GM21576 (cell line): ENCODE results near the gene TMEM200A.

ENCODE experiments used
- ATAC-seq: cut with Tn5 transposase; IDR thresholded peaks from one replicate; pipeline ENCODE4 v1.9.1; 2021; ENCODE audit warnings: mild to moderate bottlenecking, moderate library complexity; ENCODE audit not compliant: unreplicated experiment

The TMEM200A gene

GRCh38 chr6:130423044-130423443, 57.2 kb downstream of the TMEM200A start:
- ATAC-seq: no peak

DNA sequence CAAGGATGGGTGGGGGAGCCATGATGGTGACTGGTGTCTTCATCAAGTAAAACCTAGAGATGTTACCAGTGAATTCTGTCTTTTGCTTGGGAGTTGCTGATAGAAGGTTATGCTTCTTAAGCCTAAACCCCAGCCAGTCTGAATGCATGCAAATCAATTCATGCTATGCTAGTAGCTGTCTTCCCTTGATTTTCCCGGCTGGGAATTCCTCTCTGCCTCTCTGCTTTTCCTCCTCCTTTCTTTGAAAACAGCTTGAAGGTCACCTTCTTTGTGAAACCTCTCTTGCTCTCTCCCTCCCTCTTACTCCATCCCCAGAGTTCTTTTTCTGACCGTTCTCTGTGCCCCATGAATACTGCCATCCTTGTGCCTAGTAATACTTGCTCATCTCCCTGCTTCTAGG, 58.9 kb downstream of the TMEM200A start:
- ATAC-seq: no peak

- no peak for ATAC-seq
Measured at GRCh38 chr6:130425537-130425936, 59.7 kb downstream of the TMEM200A start.

- no peak for ATAC-seq
Measured at GRCh38 chr6:130426066-130426721, 60.4 kb downstream of the TMEM200A start.

DNA sequence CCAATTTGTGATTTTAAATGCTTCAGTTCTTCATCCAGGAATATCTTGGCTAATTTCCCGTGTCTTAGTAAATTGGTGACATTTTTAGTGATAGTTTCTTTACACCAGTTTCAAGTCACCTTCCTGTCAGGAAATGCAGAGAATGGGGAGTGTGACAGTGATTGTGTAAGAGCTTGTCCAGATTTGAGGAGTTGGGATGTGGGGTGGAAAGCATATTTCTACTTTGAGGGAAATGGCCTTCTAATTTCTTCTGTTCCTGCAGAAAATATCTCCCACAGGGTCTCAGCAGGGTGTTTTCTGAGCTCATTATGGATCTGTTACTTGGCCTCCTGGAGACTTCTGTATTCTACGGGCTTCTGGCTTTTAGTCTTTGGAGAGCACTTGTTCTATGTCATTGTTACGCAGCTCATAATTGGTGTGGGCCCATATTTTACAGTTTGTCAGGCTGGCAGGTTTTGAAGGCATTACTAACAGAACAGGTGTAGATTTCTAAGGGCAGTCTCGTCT, 65.6 kb downstream of the TMEM200A start:
- ATAC-seq: no peak

- ATAC-seq: no peak
Measured at GRCh38 chr6:130432838-130433237, 67.0 kb downstream of the TMEM200A start.

DNA sequence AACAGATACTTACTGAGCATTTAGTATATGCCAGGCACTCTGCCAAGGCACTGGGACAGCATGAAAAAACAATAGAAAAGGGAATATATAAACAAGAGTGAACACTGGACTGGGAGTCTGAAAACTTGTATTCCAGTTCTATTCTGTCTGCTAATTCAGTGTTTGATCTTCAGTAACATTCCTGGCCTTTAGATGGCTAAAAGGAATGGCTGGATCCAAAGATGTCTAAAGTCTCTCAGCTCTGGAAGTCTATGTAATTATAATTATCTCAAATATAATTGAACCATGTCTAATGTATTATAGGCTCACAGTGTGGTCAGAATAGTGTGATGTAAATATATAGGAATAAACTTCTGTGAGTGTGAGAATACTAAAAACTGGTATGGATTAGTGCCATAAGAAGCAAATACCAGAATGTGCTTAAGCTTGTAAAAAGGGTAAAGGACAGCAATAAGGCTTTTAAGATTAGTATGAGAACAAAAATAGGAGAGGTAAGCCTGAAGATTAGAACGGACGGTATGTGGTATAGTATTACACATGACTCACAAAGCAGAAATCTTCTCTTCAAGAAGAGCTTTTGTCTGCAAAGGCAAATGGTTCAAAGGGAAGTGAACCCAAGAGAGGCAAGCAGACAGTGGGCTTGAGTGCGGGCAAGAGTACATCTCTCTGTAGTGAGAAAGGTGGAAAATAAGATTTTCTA, 68.5 kb downstream of the TMEM200A start:
- ATAC-seq: no peak

DNA sequence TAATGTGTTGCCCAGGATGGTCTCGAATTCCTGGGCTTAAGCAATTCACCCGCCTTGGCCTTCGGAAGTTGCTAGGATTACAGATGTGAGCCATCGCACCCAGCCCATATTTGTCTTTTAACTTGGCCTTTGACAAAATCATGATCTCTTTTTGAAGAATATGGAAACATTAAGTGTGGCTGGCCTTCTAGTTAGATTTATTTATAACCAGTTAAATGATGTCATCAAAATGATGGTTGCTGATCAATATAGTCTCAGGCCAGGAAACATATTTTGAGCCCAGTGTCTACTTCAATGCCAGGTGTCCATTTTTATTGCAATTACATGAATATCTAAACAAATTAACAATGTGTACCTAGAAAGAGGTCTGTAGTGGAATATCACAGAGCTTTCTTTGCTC, 69.4 kb downstream of the TMEM200A start:
- no peak for ATAC-seq

- no peak for ATAC-seq
Measured at GRCh38 chr6:130437961-130438360, 72.1 kb downstream of the TMEM200A start.

DNA sequence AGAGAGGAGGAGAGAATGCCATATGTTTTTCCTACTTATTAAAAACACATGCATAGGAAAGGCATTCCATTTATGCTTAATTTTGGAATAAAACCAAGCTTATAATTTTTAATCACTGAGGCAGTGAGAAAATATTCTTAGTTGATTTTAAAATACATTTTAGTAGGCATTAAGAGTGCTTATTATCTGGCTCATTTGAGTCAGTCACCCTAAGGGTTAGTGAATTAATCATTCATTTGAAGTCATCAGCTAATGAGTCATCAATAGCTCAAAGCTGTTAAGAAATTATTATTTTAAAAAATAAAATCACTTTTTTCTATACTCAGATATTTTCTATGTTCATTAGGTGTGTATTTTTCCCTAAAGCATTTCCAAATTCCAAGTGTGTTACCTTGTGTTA, 81.6 kb downstream of the TMEM200A start:
- ATAC-seq: no peak

DNA sequence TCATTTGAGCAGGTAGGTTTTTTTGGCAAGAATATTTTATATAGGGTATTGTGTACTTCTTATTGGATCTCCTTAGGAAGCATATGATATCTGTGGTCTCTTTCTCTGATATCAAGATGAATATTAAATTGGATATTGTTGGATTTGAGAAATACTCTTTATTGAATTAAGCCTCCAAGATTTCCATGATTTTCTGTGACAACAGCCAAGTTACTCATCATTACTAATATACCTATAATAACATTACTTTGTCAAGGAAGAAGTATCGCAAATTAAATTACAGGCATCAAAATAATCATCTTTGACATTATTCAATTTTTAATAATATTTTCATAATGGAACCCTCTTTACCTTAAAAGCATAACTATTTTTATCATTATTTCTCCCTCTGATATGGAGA, 86.5 kb downstream of the TMEM200A start:
- ATAC-seq: no peak

GRCh38 chr6:130453230-130453629, 87.4 kb downstream of the TMEM200A start:
- no peak for ATAC-seq

GRCh38 chr6:130457605-130458004, 91.8 kb downstream of the TMEM200A start:
- ATAC-seq: no peak

- no peak for ATAC-seq
Measured at GRCh38 chr6:130459316-130459715, 93.5 kb downstream of the TMEM200A start.

DNA sequence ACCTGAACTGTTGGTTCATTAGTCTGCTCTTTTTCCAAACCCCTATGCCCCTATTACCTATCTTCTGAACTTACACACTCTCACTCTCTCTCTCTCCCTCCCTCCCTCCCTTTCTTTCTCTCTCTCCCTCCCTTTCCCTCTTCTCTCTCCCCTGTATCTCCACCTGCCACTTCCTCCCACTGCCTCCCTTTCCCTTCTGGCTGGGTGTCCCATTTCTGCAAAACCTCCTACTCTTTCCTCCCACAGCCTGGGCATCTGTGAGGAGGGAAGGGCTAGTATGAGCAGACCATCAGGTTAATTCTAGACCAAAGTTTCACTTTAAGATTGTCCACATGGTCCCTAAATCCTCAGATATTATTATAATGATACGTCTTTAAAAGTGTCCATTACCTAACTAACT, 95.1 kb downstream of the TMEM200A start:
- no peak for ATAC-seq

- ATAC-seq: no peak
Measured at GRCh38 chr6:130466052-130466747, 100.4 kb downstream of the TMEM200A start.

DNA sequence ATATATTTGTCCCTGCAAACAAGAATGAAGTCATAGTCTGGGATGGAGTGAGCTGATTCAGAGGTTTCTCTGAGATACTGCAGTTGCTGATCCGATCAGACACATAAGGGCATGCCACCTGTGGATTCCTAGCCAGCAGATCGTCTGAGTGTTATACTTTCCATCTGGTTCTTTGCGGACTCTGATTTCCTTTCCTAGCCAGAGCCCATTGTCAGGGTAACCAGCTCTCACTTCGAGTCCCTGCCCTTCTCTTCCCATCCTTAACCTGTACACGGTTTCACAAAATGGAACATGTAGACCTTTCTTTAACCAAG, 100.9 kb downstream of the TMEM200A start:
- ATAC-seq: no peak

GRCh38 chr6:130467146-130468050, 101.6 kb downstream of the TMEM200A start:
- no peak for ATAC-seq

- ATAC-seq: no peak
Measured at GRCh38 chr6:130470766-130471165, 104.9 kb downstream of the TMEM200A start.

- ATAC-seq: no peak
Measured at GRCh38 chr6:130473886-130474285, 108.1 kb downstream of the TMEM200A start.
